ENCODE data around the gene TOR1B. TPM values are rescaled to one million over a fixed set of nuclear protein-coding genes. Genes with fewer than 3 reads are reported as not detected.
"Not testable (repeated sequence)": the region's sequence is repeated elsewhere in the genome, so short reads cannot be mapped to it uniquely, and the experiment has no call there.

Gene TOR1B
- total RNA-seq, 2 experiments from 2014 or later: 21.9 to 27.1 TPM

DNA sequence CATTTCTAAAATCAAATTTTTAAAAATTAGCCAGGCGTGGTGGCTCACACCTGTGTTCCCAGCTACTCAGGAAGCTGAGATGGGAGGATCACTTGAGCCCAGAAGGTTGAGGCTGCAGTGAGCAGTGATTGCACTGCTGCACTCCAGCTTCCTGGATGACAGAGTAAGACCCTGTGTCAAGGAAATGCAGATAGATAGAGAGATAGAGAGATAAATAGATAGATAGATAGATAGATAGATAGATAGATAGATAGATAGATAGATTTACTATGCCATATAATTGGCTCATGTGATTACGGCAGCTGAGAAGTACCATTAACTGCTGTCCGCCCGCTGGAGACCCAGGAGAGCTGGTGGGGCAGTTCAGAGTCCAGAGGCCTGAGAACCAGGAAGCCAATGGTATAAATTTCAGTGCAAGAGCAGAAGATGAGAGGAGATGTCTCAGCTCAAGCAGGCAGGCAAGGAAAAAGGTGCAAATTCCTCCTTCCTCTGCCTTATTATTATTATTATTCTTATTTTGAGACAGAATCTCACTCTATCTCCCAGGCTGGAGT lies 37.1 kb upstream of the TOR1B start:
- no peaks in the 10 kb centered on the region for H3K4me1 Mint-ChIP-seq
- CTCF ChIA-PET: interaction anchor here (0.8 kb wide), 1 partner anchor 28 kb away, joined by 3 read pairs; no protein-coding TSS in a partner anchor

GRCh38 chr9:129768486-129768885 lies 34.5 kb upstream of the TOR1B start:
- CTCF ChIA-PET: interaction anchor here (0.6 to 1.5 kb wide), 4 partner anchors 13 to 643 kb away, joined by 3 to 5 read pairs (median 3); no protein-coding TSS in a partner anchor
- H3K4me3 Mint-ChIP-seq: no peak overlapping the region

More for the DNA sequence above, 37.1 kb upstream of the TOR1B start:
- POLR2A ChIA-PET: no interaction called here
- no peaks in the 10 kb centered on the region for H3K27me3 Mint-ChIP-seq
- no peak overlapping the region for H3K27ac Mint-ChIP-seq
- no peaks in the 10 kb centered on the region for H3K36me3 Mint-ChIP-seq (ENCODE audit: low read depth)
- DNase-seq: no peak
- H3K4me3 Mint-ChIP-seq: no peak overlapping the region
- H3K9me3 Mint-ChIP-seq: no peaks in the 10 kb centered on the region

GRCh38 chr9:129769669-129770068 lies 33.3 kb upstream of the TOR1B start:
- CTCF ChIA-PET: interaction anchor here (0.6 to 1.4 kb wide), 3 partner anchors 12 to 43 kb away, joined by 3 to 4 read pairs (median 3); no protein-coding TSS in a partner anchor
- H3K36me3 Mint-ChIP-seq (ENCODE audit: low read depth): no peaks in the 10 kb centered on the region
- H3K4me3 Mint-ChIP-seq: no peak overlapping the region
- POLR2A ChIA-PET: interaction anchor here (0.7 kb wide), 1 partner anchor 31 kb away, joined by 3 read pairs; no protein-coding TSS in a partner anchor
- no peak for DNase-seq
- H3K9me3 Mint-ChIP-seq: no peaks in the 10 kb centered on the region
- no peaks in the 10 kb centered on the region for H3K27me3 Mint-ChIP-seq
- H3K4me1 Mint-ChIP-seq: no peaks in the 10 kb centered on the region
- H3K27ac Mint-ChIP-seq: no peak overlapping the region

More at GRCh38 chr9:129768486-129768885, 34.5 kb upstream of the TOR1B start:
- Mint-ChIP-seq H3K36me3 (ENCODE audit: low read depth) (no peaks in the 10 kb centered on the region), H3K27ac (no peak overlapping the region), H3K27me3 (no peaks in the 10 kb centered on the region), H3K9me3 (no peaks in the 10 kb centered on the region), H3K4me1 (no peaks in the 10 kb centered on the region)
- no peak for DNase-seq
- POLR2A ChIA-PET: interaction anchor here (0.6 kb wide), 1 partner anchor 129 kb away, joined by 3 read pairs; no protein-coding TSS in a partner anchor

DNA sequence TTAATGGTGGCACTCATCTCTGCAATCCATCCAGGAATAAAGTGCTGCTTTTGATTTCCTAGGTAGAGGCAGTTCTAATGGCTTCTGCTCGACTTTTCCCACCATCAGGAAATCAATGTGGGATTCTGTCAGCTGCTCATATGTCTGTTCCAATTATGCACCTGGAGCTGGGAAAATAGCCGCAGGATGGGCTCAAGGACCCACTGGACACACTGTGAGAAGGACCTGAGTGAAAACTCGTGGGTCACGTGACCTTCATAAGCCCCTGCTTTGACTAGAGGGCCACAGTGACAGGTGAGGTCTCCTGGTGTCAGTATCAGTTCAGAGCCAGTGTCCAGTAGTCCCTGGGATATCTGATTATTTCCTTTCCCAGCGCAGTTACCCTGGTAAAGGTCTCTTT lies 32.2 kb upstream of the TOR1B start:
- H3K9me3 Mint-ChIP-seq: no peaks in the 10 kb centered on the region
- H3K27ac Mint-ChIP-seq: no peak overlapping the region
- POLR2A ChIA-PET: no interaction called here
- H3K4me3 Mint-ChIP-seq: no peak overlapping the region
- peaks cover 2% of the 10 kb centered on the region for H3K27me3 Mint-ChIP-seq
- H3K4me1 Mint-ChIP-seq: no peaks in the 10 kb centered on the region
- CTCF ChIA-PET: no interaction called here
- DNase-seq: no peak
- no peaks in the 10 kb centered on the region for H3K36me3 Mint-ChIP-seq (ENCODE audit: low read depth)

- ChIA-PET CTCF (interaction anchor here (0.7 to 1.5 kb wide), 2 partner anchors 8 to 36 kb away, joined by 3 to 4 read pairs; no protein-coding TSS in a partner anchor), POLR2A (no interaction called here)
- Mint-ChIP-seq H3K4me1 (peaks cover 12% of the 10 kb centered on the region), H3K9me3 (no peaks in the 10 kb centered on the region), H3K27ac (no peak overlapping the region), H3K4me3 (no peak overlapping the region), H3K36me3 (ENCODE audit: low read depth) (no peaks in the 10 kb centered on the region), H3K27me3 (peaks cover 2% of the 10 kb centered on the region)
- no peak for DNase-seq
Observed at GRCh38 chr9:129773262-129774048, 29.5 kb upstream of the TOR1B start.

GRCh38 chr9:129774791-129775447 lies 28.1 kb upstream of the TOR1B start:
- Mint-ChIP-seq H3K4me3 (no peak overlapping the region), H3K4me1 (peaks cover 12% of the 10 kb centered on the region), H3K9me3 (no peaks in the 10 kb centered on the region), H3K27me3 (peaks cover 4% of the 10 kb centered on the region), H3K36me3 (ENCODE audit: low read depth) (no peaks in the 10 kb centered on the region), H3K27ac (no peak overlapping the region)
- ChIA-PET POLR2A (no interaction called here), CTCF (interaction anchor here (1.4 to 3.1 kb wide), 2 partner anchors 37 to 132 kb away, joined by 3 to 12 read pairs; no protein-coding TSS in a partner anchor)
- no peak for DNase-seq

GRCh38 chr9:129775448-129775798 lies 27.6 kb upstream of the TOR1B start:
- H3K27me3 Mint-ChIP-seq: peaks cover 4% of the 10 kb centered on the region
- no peak overlapping the region for H3K27ac Mint-ChIP-seq
- ChIA-PET POLR2A (no interaction called here), CTCF (interaction anchor here (1.2 to 3.1 kb wide), 3 partner anchors 38 to 644 kb away, joined by 3 to 12 read pairs (median 3); no protein-coding TSS in a partner anchor)
- no peaks in the 10 kb centered on the region for H3K36me3 Mint-ChIP-seq (ENCODE audit: low read depth)
- DNase-seq: no peak
- H3K9me3 Mint-ChIP-seq: no peaks in the 10 kb centered on the region
- H3K4me3 Mint-ChIP-seq: no peak overlapping the region
- peaks cover 12% of the 10 kb centered on the region for H3K4me1 Mint-ChIP-seq

GRCh38 chr9:129776096-129776495 lies 26.9 kb upstream of the TOR1B start:
- H3K27ac Mint-ChIP-seq; H3K4me3 Mint-ChIP-seq; H3K27me3 Mint-ChIP-seq; DNase-seq; H3K9me3 Mint-ChIP-seq; H3K36me3 Mint-ChIP-seq (ENCODE audit: low read depth); POLR2A ChIA-PET: not testable (repeated sequence)
- peaks cover 12% of the 10 kb centered on the region for H3K4me1 Mint-ChIP-seq
- CTCF ChIA-PET: interaction anchor here (1.2 to 3.1 kb wide), 4 partner anchors 13 to 644 kb away, joined by 3 to 12 read pairs (median 4); no protein-coding TSS in a partner anchor

DNA sequence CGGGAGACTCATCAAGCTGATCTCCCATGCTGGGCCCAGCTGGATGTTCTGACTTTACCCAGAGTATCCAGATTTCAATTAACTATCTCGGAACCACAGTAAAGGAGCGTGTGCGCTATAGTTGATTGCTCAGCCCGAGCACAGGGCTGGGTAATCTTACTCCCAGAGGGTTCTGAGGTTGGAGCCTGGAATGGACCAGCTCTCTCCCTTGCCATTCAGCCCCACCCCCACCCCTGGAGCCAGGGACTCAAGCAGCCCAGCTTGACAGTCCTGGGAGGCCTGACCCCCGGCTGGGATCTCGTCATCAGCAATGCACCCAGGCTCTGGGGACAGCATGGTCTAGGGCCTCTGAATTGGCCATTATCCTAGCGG lies 26.4 kb upstream of the TOR1B start:
- Mint-ChIP-seq H3K4me1 (peaks cover 12% of the 10 kb centered on the region), H3K27me3 (peaks cover 7% of the 10 kb centered on the region), H3K9me3 (no peaks in the 10 kb centered on the region), H3K27ac (no peak overlapping the region), H3K36me3 (ENCODE audit: low read depth) (no peaks in the 10 kb centered on the region), H3K4me3 (no peak overlapping the region)
- POLR2A ChIA-PET: no interaction called here
- DNase-seq: no peak
- CTCF ChIA-PET: interaction anchor here (0.9 to 3.1 kb wide), 8 partner anchors 9 to 645 kb away, joined by 3 to 12 read pairs (median 4); no protein-coding TSS in a partner anchor

- H3K4me1 Mint-ChIP-seq: peaks cover 12% of the 10 kb centered on the region
- no peak overlapping the region for H3K27ac Mint-ChIP-seq
- ChIA-PET CTCF (interaction anchor here (0.6 to 3.1 kb wide), 8 partner anchors 10 to 134 kb away, joined by 3 to 12 read pairs (median 4); no protein-coding TSS in a partner anchor), POLR2A (no interaction called here)
- peak; percentile 40 for DNase-seq
- peaks cover 7% of the 10 kb centered on the region for H3K27me3 Mint-ChIP-seq
- no peak overlapping the region for H3K4me3 Mint-ChIP-seq
- H3K36me3 Mint-ChIP-seq (ENCODE audit: low read depth): no peaks in the 10 kb centered on the region
- no peaks in the 10 kb centered on the region for H3K9me3 Mint-ChIP-seq
Observed at GRCh38 chr9:129776938-129777768, 25.8 kb upstream of the TOR1B start.

DNA sequence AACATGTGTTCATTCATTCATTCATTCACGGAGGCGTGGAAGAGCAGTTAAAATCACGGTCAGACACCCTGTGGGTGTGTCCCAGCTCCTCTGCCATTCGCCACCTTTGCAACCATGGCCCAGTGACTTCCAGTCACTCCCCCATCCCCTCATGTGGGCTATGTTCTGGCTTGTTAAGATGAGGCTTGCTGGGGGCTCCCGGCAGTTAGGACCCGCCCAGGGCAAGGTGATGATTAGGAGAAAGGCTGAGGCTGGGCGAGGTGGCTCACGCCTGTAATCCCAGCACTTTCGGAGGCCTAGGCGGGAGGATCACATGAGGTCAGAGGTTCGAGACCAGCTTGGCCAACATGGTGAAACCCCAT lies 25.2 kb upstream of the TOR1B start:
- peaks cover 7% of the 10 kb centered on the region for H3K27me3 Mint-ChIP-seq
- CTCF ChIA-PET: interaction anchor here (0.6 to 3.1 kb wide), 6 partner anchors 13 to 135 kb away, joined by 3 to 12 read pairs (median 4); no protein-coding TSS in a partner anchor
- H3K36me3 Mint-ChIP-seq (ENCODE audit: low read depth): no peaks in the 10 kb centered on the region
- peak overlapping the region; percentile 48 for H3K27ac Mint-ChIP-seq
- no peaks in the 10 kb centered on the region for H3K9me3 Mint-ChIP-seq
- no peak for DNase-seq
- POLR2A ChIA-PET: no interaction called here
- peaks cover 12% of the 10 kb centered on the region for H3K4me1 Mint-ChIP-seq
- no peak overlapping the region for H3K4me3 Mint-ChIP-seq

DNA sequence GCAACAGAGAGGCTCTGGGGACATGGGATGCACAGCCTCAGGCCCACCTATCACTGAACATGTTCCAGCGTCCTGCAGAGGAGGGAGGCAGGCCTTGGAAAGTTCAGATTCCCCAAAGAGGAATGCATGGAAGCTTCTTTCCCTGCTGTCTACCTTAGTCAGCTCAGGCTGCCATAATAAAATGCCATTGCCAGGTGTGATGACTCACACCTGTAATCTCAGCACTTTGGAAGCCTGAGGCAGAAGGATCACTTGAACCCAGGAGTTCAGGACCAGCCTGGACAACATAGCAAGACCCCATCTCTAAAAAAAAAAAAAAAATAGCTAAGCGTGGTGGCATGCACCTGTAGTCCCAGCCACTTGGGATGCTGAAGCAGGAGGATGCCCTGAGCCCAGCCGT lies 24.5 kb upstream of the TOR1B start:
- Mint-ChIP-seq H3K36me3 (ENCODE audit: low read depth) (no peaks in the 10 kb centered on the region), H3K9me3 (no peaks in the 10 kb centered on the region)
- CTCF ChIA-PET: interaction anchor here (0.9 kb wide), 1 partner anchor 40 kb away, joined by 3 read pairs; no protein-coding TSS in a partner anchor

More for the DNA sequence above, 24.5 kb upstream of the TOR1B start:
- no peak for DNase-seq
- Mint-ChIP-seq H3K4me1 (peaks cover 12% of the 10 kb centered on the region), H3K4me3 (no peak overlapping the region), H3K27ac (no peak overlapping the region), H3K27me3 (peaks cover 7% of the 10 kb centered on the region)
- POLR2A ChIA-PET: no interaction called here
